ENCODE data around the gene APCDD1. TPM values are rescaled to one million over a fixed set of nuclear protein-coding genes. Genes with fewer than 3 reads are reported as not detected.

Gene APCDD1
- total and polyA plus RNA-seq, 2 of the 8 experiments (the other 6 are each of a cell fraction or from before 2014, with no cell fraction given): 2.6 to 3.6 TPM

GRCh38 chr18:10419420-10420103 is 34.9 kb upstream of the APCDD1 start (continued):
- TF ChIP-seq SRF (IDR thresholded peaks at IDR 0.05; ENCODE audit: low read depth, low read length) (no peak), EGR1 (IDR thresholded peaks at IDR 0.05; ENCODE audit: borderline replicate concordance, low read depth, low read length) (no peak), CTCF (IDR thresholded peaks at IDR 0.05; ENCODE audit: control extremely low read depth in 1 of 3, insufficient read depth in 1 of 3, low read depth in 1 of 3, low read length in 3 of 3) (no peak), BRCA1 (IDR thresholded peaks at IDR 0.05; ENCODE audit: low read depth, low read length) (no peak), RXRA (IDR thresholded peaks at IDR 0.05; ENCODE audit: insufficient read depth, low read depth, low read length) (no peak), BACH1 (IDR thresholded peaks at IDR 0.05; ENCODE audit: low read length) (no peak)

All from H1 (cell line).